HL-60 (cell line): ENCODE data around the gene PHPT1.
"Not testable (repeated sequence)": the region's sequence is repeated elsewhere in the genome, so short reads cannot be mapped to it uniquely, and the experiment has no call there.

Experiments
- DNase-seq, 2 experiments: peaks; one replicate each; pipeline ENCODE4 v3.0.0-alpha.2; 2010 to 2020; ENCODE audit warnings: low read depth in 1 of 2, low spot score in 1 of 2
- H3K27ac ChIP-seq: fragments of 250-450 bp; sonication (Bioruptor Pico); replicated peaks from 2 replicates; pipeline ENCODE4 v1.5.1; 2020; ENCODE audit warnings: mild to moderate bottlenecking, moderate library complexity
- H3K27me3 ChIP-seq: fragments of 250-450 bp; sonication (Bioruptor Pico); 2 replicates; pipeline ENCODE4 v1.5.1; 2021; ENCODE audit warnings: mild to moderate bottlenecking, moderate library complexity; ENCODE audit not compliant: insufficient read depth, poor library complexity, severe bottlenecking
- H3K4me3 ChIP-seq: replicated peaks from 2 replicates; pipeline ENCODE4 v1.5.1; 2011; ENCODE audit warnings: mild to moderate bottlenecking, control low read depth, low read length; ENCODE audit not compliant: insufficient read depth
- GABPA ChIP-seq: IDR thresholded peaks from 2 replicates; pipeline ENCODE4 v1.6.1; 2012; ENCODE audit warnings: low read depth
- POLR2AphosphoS5 ChIP-seq: IDR thresholded peaks from 2 replicates; pipeline ENCODE4 v1.6.1; 2012; ENCODE audit warnings: low read depth
- REST ChIP-seq: IDR thresholded peaks from 2 replicates; pipeline ENCODE4 v1.6.1; 2012; ENCODE audit warnings: low read depth; ENCODE audit not compliant: insufficient replicate concordance
- SPI1 ChIP-seq: IDR thresholded peaks from 2 replicates; pipeline ENCODE4 v1.6.1; 2012; ENCODE audit warnings: low read depth, mild to moderate bottlenecking, borderline replicate concordance
- TF ChIP-seq, protein P1 (sequence below): IDR thresholded peaks from one replicate; pipeline ENCODE4 v1.5.1; 2011; ENCODE audit warnings: low read length, control low read depth, inconsistent platforms; ENCODE audit not compliant: insufficient read depth

Gene PHPT1

GRCh38 chr9:136831002-136831719, 18.0 kb upstream of the PHPT1 start:
- TF ChIP-seq GABPA = no peak
- no peak for TF ChIP-seq REST
- TF ChIP-seq, protein P1, sequence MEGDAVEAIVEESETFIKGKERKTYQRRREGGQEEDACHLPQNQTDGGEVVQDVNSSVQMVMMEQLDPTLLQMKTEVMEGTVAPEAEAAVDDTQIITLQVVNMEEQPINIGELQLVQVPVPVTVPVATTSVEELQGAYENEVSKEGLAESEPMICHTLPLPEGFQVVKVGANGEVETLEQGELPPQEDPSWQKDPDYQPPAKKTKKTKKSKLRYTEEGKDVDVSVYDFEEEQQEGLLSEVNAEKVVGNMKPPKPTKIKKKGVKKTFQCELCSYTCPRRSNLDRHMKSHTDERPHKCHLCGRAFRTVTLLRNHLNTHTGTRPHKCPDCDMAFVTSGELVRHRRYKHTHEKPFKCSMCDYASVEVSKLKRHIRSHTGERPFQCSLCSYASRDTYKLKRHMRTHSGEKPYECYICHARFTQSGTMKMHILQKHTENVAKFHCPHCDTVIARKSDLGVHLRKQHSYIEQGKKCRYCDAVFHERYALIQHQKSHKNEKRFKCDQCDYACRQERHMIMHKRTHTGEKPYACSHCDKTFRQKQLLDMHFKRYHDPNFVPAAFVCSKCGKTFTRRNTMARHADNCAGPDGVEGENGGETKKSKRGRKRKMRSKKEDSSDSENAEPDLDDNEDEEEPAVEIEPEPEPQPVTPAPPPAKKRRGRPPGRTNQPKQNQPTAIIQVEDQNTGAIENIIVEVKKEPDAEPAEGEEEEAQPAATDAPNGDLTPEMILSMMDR = no peak
- no peak for TF ChIP-seq POLR2AphosphoS5
- TF ChIP-seq SPI1 = no peak
- no peak overlapping the region for H3K4me3 ChIP-seq
- peak in 1 of 2 experiments; percentile 51 for DNase-seq
- H3K27ac ChIP-seq = peak overlapping the region; percentile 64
- no peaks in the 10 kb centered on the region for H3K27me3 ChIP-seq

- no peak overlapping the region for H3K4me3 ChIP-seq
- peak overlapping the region; percentile 64 for H3K27ac ChIP-seq
- no peak for DNase-seq
- no peaks in the 10 kb centered on the region for H3K27me3 ChIP-seq
- TF ChIP-seq POLR2AphosphoS5 (no peak), GABPA (no peak), SPI1 (no peak), REST (no peak)
- TF ChIP-seq, protein P1 = no peak
These were observed 17.5 kb upstream of the PHPT1 start for GRCh38 chr9:136831720-136832104.

GRCh38 chr9:136832581-136832980, 16.6 kb upstream of the PHPT1 start:
- TF ChIP-seq, protein P1 = no peak
- TF ChIP-seq SPI1 (no peak), GABPA (no peak), POLR2AphosphoS5 (no peak), REST (no peak)
- H3K4me3 ChIP-seq = no peak overlapping the region
- no peak for DNase-seq

DNA sequence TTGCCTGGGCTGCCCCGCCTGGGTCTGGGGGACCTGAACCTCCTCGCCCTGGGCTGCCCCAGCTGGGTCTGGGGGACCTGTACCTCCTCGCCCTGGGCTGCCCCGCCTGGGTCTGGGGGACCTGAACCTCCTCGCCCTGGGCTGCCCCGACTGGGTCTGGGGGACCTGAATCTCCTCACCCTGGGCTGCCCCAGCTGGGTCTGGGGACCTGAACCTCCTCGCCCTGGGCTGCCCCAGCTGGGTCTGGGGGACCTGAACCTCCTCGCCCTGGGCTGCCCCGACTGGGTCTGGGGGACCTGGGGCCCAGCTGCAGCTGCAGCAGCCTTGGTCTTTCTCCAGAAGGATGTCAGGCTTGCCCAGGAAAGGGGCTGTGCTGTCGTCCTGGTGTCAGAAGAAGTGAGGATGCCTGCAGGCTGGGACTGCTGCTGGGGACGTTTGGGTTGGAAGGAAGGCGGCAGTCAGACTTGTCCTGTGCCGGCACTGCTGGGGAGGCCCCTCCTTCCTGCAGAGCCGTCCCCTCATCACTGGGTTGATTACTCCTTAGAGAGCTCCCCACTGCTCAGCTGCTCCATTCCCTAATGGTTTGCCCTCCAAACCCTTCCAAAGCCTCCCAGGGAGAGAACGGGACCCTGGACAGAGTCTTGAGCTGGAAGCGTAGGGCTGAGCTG, 15.7 kb upstream of the PHPT1 start:
- not testable (repeated sequence) for H3K4me3 ChIP-seq, H3K27ac ChIP-seq, H3K27me3 ChIP-seq, DNase-seq

More at GRCh38 chr9:136832581-136832980, 16.6 kb upstream of the PHPT1 start:
- Histone ChIP-seq H3K27ac (no peak overlapping the region; the same call in 1 of the 2 replicates), H3K27me3 (no peaks in the 10 kb centered on the region)
